B cell (primary cell): ENCODE data around the gene HTATIP2.

ENCODE experiments used
- CTCF ChIP-seq: fragments of 200-600 bp; IDR thresholded peaks from one replicate; pipeline ENCODE4 v1.8.0; 2022; ENCODE audit warnings: antibody characterized with exemption, mild to moderate bottlenecking
- EZH2 ChIP-seq: IDR thresholded peaks from 2 replicates; pipeline ENCODE4 v1.6.1; 2012; ENCODE audit warnings: borderline replicate concordance, low read depth, mild to moderate bottlenecking, moderate library complexity, low read length; ENCODE audit not compliant: insufficient read depth, poor library complexity, severe bottlenecking

GRCh38 chr11:20337526-20338154 is 25.9 kb upstream of the HTATIP2 start:
- TF ChIP-seq EZH2 (no peak), CTCF (no peak)
